ENCODE measurements around the gene RHBDL2.

Gene RHBDL2

DNA sequence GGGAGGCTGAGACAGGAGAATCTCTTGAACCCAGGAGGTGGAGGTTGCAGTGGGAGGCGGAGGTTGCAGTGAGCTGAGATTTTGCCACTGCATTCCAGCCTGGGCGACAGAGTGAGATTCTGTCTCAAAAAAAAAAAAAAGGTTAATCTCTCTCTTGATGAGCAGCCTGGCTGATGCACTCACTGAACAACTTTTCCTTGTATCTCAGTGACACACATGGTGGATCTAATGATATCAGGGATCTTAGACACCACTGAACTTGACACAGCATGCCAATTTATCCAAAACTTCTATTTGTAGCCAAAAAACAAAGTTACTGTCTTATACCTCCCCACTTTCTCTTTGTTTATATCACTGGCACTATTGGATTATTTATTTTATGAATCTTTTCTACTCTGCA is 16.2 kb downstream of the RHBDL2 start:
- TF ChIP-seq, protein P1, sequence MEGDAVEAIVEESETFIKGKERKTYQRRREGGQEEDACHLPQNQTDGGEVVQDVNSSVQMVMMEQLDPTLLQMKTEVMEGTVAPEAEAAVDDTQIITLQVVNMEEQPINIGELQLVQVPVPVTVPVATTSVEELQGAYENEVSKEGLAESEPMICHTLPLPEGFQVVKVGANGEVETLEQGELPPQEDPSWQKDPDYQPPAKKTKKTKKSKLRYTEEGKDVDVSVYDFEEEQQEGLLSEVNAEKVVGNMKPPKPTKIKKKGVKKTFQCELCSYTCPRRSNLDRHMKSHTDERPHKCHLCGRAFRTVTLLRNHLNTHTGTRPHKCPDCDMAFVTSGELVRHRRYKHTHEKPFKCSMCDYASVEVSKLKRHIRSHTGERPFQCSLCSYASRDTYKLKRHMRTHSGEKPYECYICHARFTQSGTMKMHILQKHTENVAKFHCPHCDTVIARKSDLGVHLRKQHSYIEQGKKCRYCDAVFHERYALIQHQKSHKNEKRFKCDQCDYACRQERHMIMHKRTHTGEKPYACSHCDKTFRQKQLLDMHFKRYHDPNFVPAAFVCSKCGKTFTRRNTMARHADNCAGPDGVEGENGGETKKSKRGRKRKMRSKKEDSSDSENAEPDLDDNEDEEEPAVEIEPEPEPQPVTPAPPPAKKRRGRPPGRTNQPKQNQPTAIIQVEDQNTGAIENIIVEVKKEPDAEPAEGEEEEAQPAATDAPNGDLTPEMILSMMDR (IDR thresholded peaks at IDR 0.05; ENCODE audit: unreplicated experiment in 3 of 3), result no peak
- Mint-ChIP-seq H3K9me3 (no peaks in the 10 kb centered on the region), H3K27me3 (ENCODE audit: low read depth) (no peaks in the 10 kb centered on the region), H3K36me3 (ENCODE audit: low read depth) (no peaks in the 10 kb centered on the region), H3K4me1 (no peaks in the 10 kb centered on the region), H3K4me3 (no peak overlapping the region), H3K27ac (no peak overlapping the region)

DNA sequence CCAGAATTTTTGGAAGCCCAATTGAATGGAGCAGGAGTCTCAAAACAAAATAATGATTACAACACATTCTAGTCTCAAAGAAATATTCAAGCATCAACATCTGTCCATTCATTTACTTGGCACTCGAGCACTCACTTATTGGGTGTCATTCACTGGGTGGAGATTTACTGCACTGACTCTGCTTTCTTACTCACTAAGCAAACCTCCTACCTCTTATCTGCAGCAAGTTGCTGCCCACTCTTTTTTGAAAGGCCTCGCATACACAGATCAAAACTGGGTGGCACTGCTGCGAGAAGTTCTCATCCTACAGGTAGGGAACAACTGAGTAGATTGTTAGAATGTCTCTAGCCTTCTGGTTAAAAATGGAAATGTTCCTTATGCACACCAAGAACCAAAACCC is 18.0 kb downstream of the RHBDL2 start:
- no peaks in the 10 kb centered on the region for H3K36me3 Mint-ChIP-seq (ENCODE audit: low read depth)
- TF ChIP-seq, protein P1 (IDR thresholded peaks at IDR 0.05; ENCODE audit: unreplicated experiment in 3 of 3), result no peak
- H3K27ac Mint-ChIP-seq, result no peak overlapping the region
- H3K4me3 Mint-ChIP-seq, result no peak overlapping the region
- H3K4me1 Mint-ChIP-seq, result no peaks in the 10 kb centered on the region
- H3K9me3 Mint-ChIP-seq, result no peaks in the 10 kb centered on the region
- no peaks in the 10 kb centered on the region for H3K27me3 Mint-ChIP-seq (ENCODE audit: low read depth)

DNA sequence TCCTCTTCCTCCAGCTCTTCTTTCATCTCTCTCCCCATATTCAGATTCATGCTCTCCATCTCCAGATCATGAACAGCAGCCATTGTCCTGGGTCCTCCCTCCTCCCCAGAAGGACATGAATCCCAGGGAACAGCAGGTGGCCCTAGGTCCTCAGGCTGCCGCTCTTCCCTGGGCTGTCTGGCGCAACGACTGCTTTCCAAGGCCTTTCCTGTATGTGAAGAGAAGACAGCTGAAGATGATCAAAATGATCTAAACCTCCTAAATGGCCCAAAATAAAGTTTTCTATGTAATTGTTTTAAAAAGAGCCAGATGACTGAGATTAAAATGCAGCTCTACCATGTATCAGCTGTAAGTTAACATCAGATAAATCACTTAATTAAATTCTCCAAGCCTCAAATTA is 22.5 kb downstream of the RHBDL2 start:
- Mint-ChIP-seq H3K9me3 (no peaks in the 10 kb centered on the region), H3K36me3 (ENCODE audit: low read depth) (peaks cover 6% of the 10 kb centered on the region), H3K4me1 (no peaks in the 10 kb centered on the region), H3K27ac (no peak overlapping the region), H3K27me3 (ENCODE audit: low read depth) (no peaks in the 10 kb centered on the region), H3K4me3 (no peak overlapping the region)
- TF ChIP-seq, protein P1 (IDR thresholded peaks at IDR 0.05; ENCODE audit: unreplicated experiment in 3 of 3), result no peak

DNA sequence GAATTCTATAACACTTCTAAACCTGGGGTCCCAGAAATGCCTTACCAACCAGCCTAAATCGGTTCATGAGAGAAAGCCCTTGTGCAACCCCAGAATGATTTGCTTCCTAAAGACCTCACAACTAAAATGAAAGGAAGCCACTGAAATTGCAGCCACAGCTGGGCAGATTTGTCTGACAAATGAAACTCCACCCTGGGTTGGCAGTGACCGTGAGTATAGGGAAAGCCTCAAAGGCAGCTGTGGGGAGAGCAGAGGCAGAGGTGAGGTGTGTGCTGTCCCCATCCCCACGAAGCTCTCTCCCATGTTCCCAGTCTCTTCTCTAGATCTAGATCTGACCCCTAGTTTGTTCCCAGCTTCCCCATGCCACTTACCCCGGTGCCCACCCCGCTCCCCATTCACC is 23.1 kb downstream of the RHBDL2 start:
- Mint-ChIP-seq H3K9me3 (no peaks in the 10 kb centered on the region), H3K27ac (no peak overlapping the region), H3K36me3 (ENCODE audit: low read depth) (peaks cover 6% of the 10 kb centered on the region), H3K4me1 (no peaks in the 10 kb centered on the region), H3K4me3 (no peak overlapping the region), H3K27me3 (ENCODE audit: low read depth) (no peaks in the 10 kb centered on the region)
- TF ChIP-seq, protein P1 (IDR thresholded peaks at IDR 0.05; ENCODE audit: unreplicated experiment in 3 of 3), result no peak

DNA sequence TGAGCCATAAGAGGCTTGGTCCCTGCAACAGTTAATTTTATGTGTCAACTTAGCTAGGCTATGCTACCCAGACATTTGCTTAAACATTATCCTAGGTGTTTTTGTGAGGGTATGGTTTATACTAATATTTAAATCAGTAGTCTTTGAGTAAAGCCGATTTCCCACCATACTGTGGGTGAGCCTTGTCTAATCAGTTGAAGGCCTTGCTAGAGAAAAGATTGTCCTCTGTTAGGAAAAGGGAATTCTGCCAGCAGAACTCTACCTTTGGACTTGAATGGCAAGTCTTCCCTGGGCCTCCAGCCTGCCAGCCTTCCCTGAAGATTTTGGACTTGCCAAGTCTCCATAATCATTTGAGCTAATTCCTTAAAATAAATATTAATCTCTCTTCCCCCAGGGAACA is 23.9 kb downstream of the RHBDL2 start:
- Mint-ChIP-seq H3K4me3 (no peak overlapping the region), H3K9me3 (no peaks in the 10 kb centered on the region), H3K36me3 (ENCODE audit: low read depth) (peaks cover 6% of the 10 kb centered on the region), H3K27ac (no peak overlapping the region), H3K4me1 (no peaks in the 10 kb centered on the region), H3K27me3 (ENCODE audit: low read depth) (no peaks in the 10 kb centered on the region)
- TF ChIP-seq, protein P1 (IDR thresholded peaks at IDR 0.05; ENCODE audit: unreplicated experiment in 3 of 3), result no peak

DNA sequence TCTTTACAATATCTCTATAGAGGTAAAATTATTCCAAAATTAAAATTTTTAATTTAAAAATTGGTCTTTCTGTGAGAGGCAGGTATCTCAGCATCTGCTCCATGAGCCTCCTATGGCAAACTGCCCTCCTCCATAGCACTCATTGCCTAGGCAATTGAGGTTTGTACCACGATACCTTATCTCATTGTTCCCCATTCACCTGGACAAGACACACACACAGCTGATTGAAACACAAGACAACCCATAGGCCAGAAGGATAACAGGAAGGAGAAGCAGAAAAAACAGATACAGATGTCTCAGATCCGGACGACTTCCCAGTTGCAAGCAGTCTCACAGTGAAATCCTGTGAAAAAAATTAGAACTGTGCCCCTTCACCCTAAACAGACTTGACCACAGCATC is 24.3 kb downstream of the RHBDL2 start:
- Mint-ChIP-seq H3K27me3 (ENCODE audit: low read depth) (no peaks in the 10 kb centered on the region), H3K27ac (no peak overlapping the region), H3K9me3 (no peaks in the 10 kb centered on the region), H3K4me3 (no peak overlapping the region), H3K36me3 (ENCODE audit: low read depth) (peaks cover 6% of the 10 kb centered on the region), H3K4me1 (no peaks in the 10 kb centered on the region)
- TF ChIP-seq, protein P1 (IDR thresholded peaks at IDR 0.05; ENCODE audit: unreplicated experiment in 3 of 3), result no peak
